Measurements from ENCODE around the gene ZNF354B.
"Not testable (repeated sequence)": the region's sequence is repeated elsewhere in the genome, so short reads cannot be mapped to it uniquely, and the experiment has no call there.

Gene ZNF354B

GRCh38 chr5:178839319-178839704, 20.4 kb upstream of the ZNF354B start:
- Histone ChIP-seq H3K9ac (ENCODE audit: low read length) (no peak overlapping the region), H3K27me3 (ENCODE audit: control insufficient read depth in 1 of 2, insufficient read depth in 2 of 2, low read length in 2 of 2) (no peaks in the 10 kb centered on the region), H3K27ac (ENCODE audit: low read depth, low read length) (no peak overlapping the region)

DNA sequence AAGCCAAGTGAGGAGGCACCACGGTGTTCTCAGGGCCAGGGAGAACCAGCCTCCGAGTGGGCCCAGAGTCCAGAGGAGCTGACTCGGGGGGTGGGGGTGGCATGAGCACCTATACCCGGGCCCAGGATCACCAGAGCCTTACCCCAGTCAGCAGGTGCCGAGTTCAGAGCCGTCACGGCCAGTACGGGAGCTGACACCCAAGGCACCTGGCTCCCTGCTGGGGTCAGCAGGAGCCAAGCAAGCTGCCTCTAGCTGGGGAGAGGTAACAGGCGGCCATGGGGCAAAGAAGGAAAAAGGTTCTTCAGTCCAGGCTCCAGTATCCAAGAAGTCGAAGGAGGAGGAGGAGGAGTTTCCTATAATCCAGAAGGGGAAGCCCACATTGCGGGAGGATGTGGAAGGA, 19.4 kb upstream of the ZNF354B start:
- not testable (repeated sequence) for H3K36me3 ChIP-seq (ENCODE audit: insufficient read depth, low read length); H3K27ac ChIP-seq (ENCODE audit: low read depth, low read length); H3K9me3 ChIP-seq (ENCODE audit: low read length); H3K4me3 ChIP-seq (ENCODE audit: low read depth in 1 of 2, low read length in 2 of 2); H3K4me1 ChIP-seq (ENCODE audit: insufficient read depth, low read length); H3K9ac ChIP-seq (ENCODE audit: low read length); H3K27me3 ChIP-seq (ENCODE audit: control insufficient read depth in 1 of 2, insufficient read depth in 2 of 2, low read length in 2 of 2)

More at GRCh38 chr5:178839319-178839704, 20.4 kb upstream of the ZNF354B start:
- Histone ChIP-seq H3K4me3 (ENCODE audit: low read depth in 1 of 2, low read length in 2 of 2) (no peak overlapping the region), H3K4me1 (ENCODE audit: insufficient read depth, low read length) (no peaks in the 10 kb centered on the region), H3K36me3 (ENCODE audit: insufficient read depth, low read length) (no peaks in the 10 kb centered on the region), H3K9me3 (ENCODE audit: low read length) (no peaks in the 10 kb centered on the region)

DNA sequence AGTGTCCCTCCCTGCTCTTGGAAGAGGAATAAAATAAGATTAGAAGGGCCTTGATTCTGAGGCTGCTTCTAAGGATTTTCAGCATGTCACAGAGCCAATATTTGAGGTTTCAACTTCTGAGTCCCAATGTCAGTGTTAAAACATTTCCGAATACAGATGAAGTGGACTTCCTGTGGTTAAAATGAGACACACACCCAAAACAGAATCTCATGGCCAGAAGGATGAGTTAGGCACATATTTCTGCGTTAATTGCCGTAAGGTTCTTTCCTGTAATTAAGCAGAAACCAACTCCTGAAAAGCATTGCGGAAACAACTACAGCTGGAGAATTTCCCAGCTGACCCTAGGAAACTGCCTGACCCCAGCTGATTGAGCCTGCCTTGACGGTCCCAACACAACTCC, 10.4 kb upstream of the ZNF354B start:
- no peak overlapping the region for H3K4me3 ChIP-seq (ENCODE audit: low read depth in 1 of 2, low read length in 2 of 2)
- no peaks in the 10 kb centered on the region for H3K36me3 ChIP-seq (ENCODE audit: insufficient read depth, low read length)
- H3K4me1 ChIP-seq (ENCODE audit: insufficient read depth, low read length), result no peaks in the 10 kb centered on the region
- H3K27me3 ChIP-seq (ENCODE audit: control insufficient read depth in 1 of 2, insufficient read depth in 2 of 2, low read length in 2 of 2), result no peaks in the 10 kb centered on the region
- no peak overlapping the region for H3K27ac ChIP-seq (ENCODE audit: low read depth, low read length)
- no peaks in the 10 kb centered on the region for H3K9me3 ChIP-seq (ENCODE audit: low read length)
- no peak overlapping the region for H3K9ac ChIP-seq (ENCODE audit: low read length)

GRCh38 chr5:178851951-178852350, 7.8 kb upstream of the ZNF354B start:
- H3K4me3 ChIP-seq (ENCODE audit: low read depth in 1 of 2, low read length in 2 of 2), result no peak overlapping the region
- H3K9ac ChIP-seq (ENCODE audit: low read length), result no peak overlapping the region
- no peaks in the 10 kb centered on the region for H3K9me3 ChIP-seq (ENCODE audit: low read length)
- H3K4me1 ChIP-seq (ENCODE audit: insufficient read depth, low read length), result no peaks in the 10 kb centered on the region
- H3K27ac ChIP-seq (ENCODE audit: low read depth, low read length), result no peak overlapping the region
- H3K27me3 ChIP-seq (ENCODE audit: control insufficient read depth in 1 of 2, insufficient read depth in 2 of 2, low read length in 2 of 2), result no peaks in the 10 kb centered on the region
- H3K36me3 ChIP-seq (ENCODE audit: insufficient read depth, low read length), result no peaks in the 10 kb centered on the region

GRCh38 chr5:178854284-178854683, 5.5 kb upstream of the ZNF354B start:
- Histone ChIP-seq H3K27ac (ENCODE audit: low read depth, low read length) (no peak overlapping the region), H3K9ac (ENCODE audit: low read length) (no peak overlapping the region), H3K9me3 (ENCODE audit: low read length) (no peaks in the 10 kb centered on the region)

GRCh38 chr5:178860615-178861014, 862 bp downstream of the ZNF354B start:
- peaks cover 12% of the 10 kb centered on the region for H3K4me1 ChIP-seq (ENCODE audit: insufficient read depth, low read length)
- not testable (repeated sequence) for H3K9me3 ChIP-seq (ENCODE audit: low read length); H3K9ac ChIP-seq (ENCODE audit: low read length); H3K27me3 ChIP-seq (ENCODE audit: control insufficient read depth in 1 of 2, insufficient read depth in 2 of 2, low read length in 2 of 2); H3K36me3 ChIP-seq (ENCODE audit: insufficient read depth, low read length)
- H3K4me3 ChIP-seq (ENCODE audit: low read depth in 1 of 2, low read length in 2 of 2), result peak overlapping the region; percentile 47 to 57
- peak overlapping the region; percentile 35 for H3K27ac ChIP-seq (ENCODE audit: low read depth, low read length)

More at GRCh38 chr5:178854284-178854683, 5.5 kb upstream of the ZNF354B start:
- Histone ChIP-seq H3K36me3 (ENCODE audit: insufficient read depth, low read length) (no peaks in the 10 kb centered on the region), H3K27me3 (ENCODE audit: control insufficient read depth in 1 of 2, insufficient read depth in 2 of 2, low read length in 2 of 2) (no peaks in the 10 kb centered on the region), H3K4me3 (ENCODE audit: low read depth in 1 of 2, low read length in 2 of 2) (no peak overlapping the region), H3K4me1 (ENCODE audit: insufficient read depth, low read length) (no peaks in the 10 kb centered on the region)

DNA sequence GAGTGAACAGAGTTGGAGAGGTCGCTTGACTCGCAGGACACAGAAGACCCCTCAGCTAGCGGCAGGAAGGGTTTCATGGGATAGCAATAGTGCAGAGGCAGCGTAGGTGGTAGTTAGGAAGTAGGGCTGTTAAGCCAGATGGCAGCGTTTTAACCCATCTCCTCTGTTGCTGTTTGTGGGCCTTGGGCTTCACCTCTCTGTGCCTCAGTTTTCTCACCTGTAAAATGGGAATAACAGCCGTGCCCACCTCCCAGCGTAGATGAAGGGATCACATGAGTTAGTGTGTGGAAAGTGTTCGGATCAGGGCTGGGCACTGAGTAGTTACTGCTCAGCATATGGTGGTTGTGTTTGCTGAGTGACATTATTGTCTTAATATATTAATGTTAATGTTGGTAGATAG, 1.9 kb downstream of the ZNF354B start:
- peak overlapping the region in 1 of 2 donors; percentile 24 for H3K4me3 ChIP-seq (ENCODE audit: low read depth in 1 of 2, low read length in 2 of 2)
- H3K9me3 ChIP-seq (ENCODE audit: low read length), result no peaks in the 10 kb centered on the region
- H3K36me3 ChIP-seq (ENCODE audit: insufficient read depth, low read length), result peaks cover 10% of the 10 kb centered on the region
- no peak overlapping the region for H3K27ac ChIP-seq (ENCODE audit: low read depth, low read length)
- H3K9ac ChIP-seq (ENCODE audit: low read length), result no peak overlapping the region
- peaks cover 12% of the 10 kb centered on the region for H3K4me1 ChIP-seq (ENCODE audit: insufficient read depth, low read length)
- no peaks in the 10 kb centered on the region for H3K27me3 ChIP-seq (ENCODE audit: control insufficient read depth in 1 of 2, insufficient read depth in 2 of 2, low read length in 2 of 2)

GRCh38 chr5:178866946-178867345, 7.2 kb downstream of the ZNF354B start:
- Histone ChIP-seq H3K4me1 (ENCODE audit: insufficient read depth, low read length) (peaks cover 5% of the 10 kb centered on the region), H3K9me3 (ENCODE audit: low read length) (no peaks in the 10 kb centered on the region), H3K9ac (ENCODE audit: low read length) (no peak overlapping the region), H3K27ac (ENCODE audit: low read depth, low read length) (no peak overlapping the region), H3K36me3 (ENCODE audit: insufficient read depth, low read length) (peaks cover 35% of the 10 kb centered on the region), H3K27me3 (ENCODE audit: control insufficient read depth in 1 of 2, insufficient read depth in 2 of 2, low read length in 2 of 2) (no peaks in the 10 kb centered on the region), H3K4me3 (ENCODE audit: low read depth in 1 of 2, low read length in 2 of 2) (no peak overlapping the region)

DNA sequence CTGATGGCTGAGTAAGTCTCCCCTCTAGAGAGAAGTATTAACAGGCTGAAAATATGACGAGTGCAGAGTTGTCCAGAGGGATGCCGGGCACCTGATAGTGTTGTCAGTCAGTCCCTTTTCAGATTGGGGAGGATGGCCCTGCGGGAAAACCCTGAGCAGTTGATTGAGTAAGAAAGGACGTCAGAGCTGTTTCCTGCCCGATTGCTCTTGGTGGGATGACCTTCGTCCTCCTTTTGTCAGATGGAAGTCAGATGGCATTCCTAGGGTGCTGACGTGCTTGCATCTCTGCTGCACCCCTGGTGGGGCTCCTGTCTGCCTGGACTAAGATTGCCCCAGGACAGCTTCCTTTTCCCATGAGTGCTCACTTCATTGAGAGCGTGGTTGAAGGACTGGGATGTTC, 9.8 kb downstream of the ZNF354B start:
- H3K4me3 ChIP-seq (ENCODE audit: low read depth in 1 of 2, low read length in 2 of 2), result no peak overlapping the region
- no peaks in the 10 kb centered on the region for H3K9me3 ChIP-seq (ENCODE audit: low read length)
- no peaks in the 10 kb centered on the region for H3K4me1 ChIP-seq (ENCODE audit: insufficient read depth, low read length)
- H3K27me3 ChIP-seq (ENCODE audit: control insufficient read depth in 1 of 2, insufficient read depth in 2 of 2, low read length in 2 of 2), result no peaks in the 10 kb centered on the region
- no peak overlapping the region for H3K27ac ChIP-seq (ENCODE audit: low read depth, low read length)
- H3K36me3 ChIP-seq (ENCODE audit: insufficient read depth, low read length), result peaks cover 50% of the 10 kb centered on the region
- H3K9ac ChIP-seq (ENCODE audit: low read length), result no peak overlapping the region

DNA sequence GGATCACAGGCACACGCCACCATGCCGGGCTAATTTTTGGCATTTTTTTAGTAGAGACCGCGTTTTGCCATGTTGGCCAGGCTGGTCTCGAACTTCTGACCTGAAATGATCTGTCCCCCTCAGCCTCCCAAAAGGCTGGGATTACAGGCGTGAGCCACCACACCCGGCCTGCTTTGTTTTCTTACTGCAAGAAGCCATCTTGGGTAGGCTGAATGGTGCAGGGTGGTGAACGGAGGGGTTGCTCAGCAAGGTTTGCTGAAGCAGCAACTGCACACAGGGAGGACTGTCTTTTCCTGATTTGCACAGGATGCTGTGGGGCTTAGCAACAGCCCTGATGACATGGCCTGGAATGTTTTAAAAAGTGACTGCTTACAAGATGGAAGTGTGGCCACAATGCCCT, 10.7 kb downstream of the ZNF354B start:
- H3K27ac ChIP-seq (ENCODE audit: low read depth, low read length), result no peak overlapping the region
- H3K4me1 ChIP-seq (ENCODE audit: insufficient read depth, low read length), result no peaks in the 10 kb centered on the region
- no peak overlapping the region for H3K9ac ChIP-seq (ENCODE audit: low read length)
- H3K9me3 ChIP-seq (ENCODE audit: low read length), result no peaks in the 10 kb centered on the region
- H3K4me3 ChIP-seq (ENCODE audit: low read depth in 1 of 2, low read length in 2 of 2), result no peak overlapping the region
- H3K27me3 ChIP-seq (ENCODE audit: control insufficient read depth in 1 of 2, insufficient read depth in 2 of 2, low read length in 2 of 2), result no peaks in the 10 kb centered on the region
- H3K36me3 ChIP-seq (ENCODE audit: insufficient read depth, low read length), result peaks cover 52% of the 10 kb centered on the region

DNA sequence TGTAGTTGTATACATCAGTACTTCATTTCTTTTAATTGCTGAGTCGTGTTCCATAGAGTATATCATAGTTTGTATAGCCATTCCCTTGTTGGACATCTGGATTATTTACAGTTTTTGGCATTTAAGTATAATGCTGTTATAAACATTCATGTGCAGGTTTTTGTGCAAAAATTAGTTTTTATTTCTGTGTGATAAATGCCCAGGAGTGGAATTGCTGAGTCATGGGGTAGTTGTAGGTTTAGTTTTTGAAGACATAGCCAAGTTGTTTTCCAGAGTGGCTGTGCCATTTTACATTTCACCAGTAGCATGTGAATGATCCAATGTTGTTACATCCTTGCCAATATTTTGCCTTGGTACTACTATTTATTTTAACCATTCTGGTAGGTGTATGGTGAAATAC, 12.5 kb downstream of the ZNF354B start:
- H3K9me3 ChIP-seq (ENCODE audit: low read length), result peaks cover under 1% of the 10 kb centered on the region

GRCh38 chr5:178883115-178883694, 23.5 kb downstream of the ZNF354B start:
- H3K4me1 ChIP-seq (ENCODE audit: insufficient read depth, low read length); H3K9ac ChIP-seq (ENCODE audit: low read length); H3K27me3 ChIP-seq (ENCODE audit: control insufficient read depth in 1 of 2, insufficient read depth in 2 of 2, low read length in 2 of 2); H3K27ac ChIP-seq (ENCODE audit: low read depth, low read length): not testable (repeated sequence)
- Histone ChIP-seq H3K4me3 (ENCODE audit: low read depth in 1 of 2, low read length in 2 of 2) (peak overlapping the region in 1 of 2 donors; percentile 9), H3K36me3 (ENCODE audit: insufficient read depth, low read length) (peaks cover 36% of the 10 kb centered on the region), H3K9me3 (ENCODE audit: low read length) (peaks cover 33% of the 10 kb centered on the region)

More for the DNA sequence above, 12.5 kb downstream of the ZNF354B start:
- Histone ChIP-seq H3K4me1 (ENCODE audit: insufficient read depth, low read length) (no peaks in the 10 kb centered on the region), H3K27me3 (ENCODE audit: control insufficient read depth in 1 of 2, insufficient read depth in 2 of 2, low read length in 2 of 2) (no peaks in the 10 kb centered on the region), H3K27ac (ENCODE audit: low read depth, low read length) (no peak overlapping the region), H3K4me3 (ENCODE audit: low read depth in 1 of 2, low read length in 2 of 2) (no peak overlapping the region), H3K9ac (ENCODE audit: low read length) (no peak overlapping the region), H3K36me3 (ENCODE audit: insufficient read depth, low read length) (peaks cover 45% of the 10 kb centered on the region)
